Measurements from ENCODE around the gene EMILIN2. TPM values are rescaled to one million over a fixed set of nuclear protein-coding genes. Genes with fewer than 3 reads are reported as not detected.

Gene EMILIN2
- total and polyA plus RNA-seq, 2 experiments from 2014 or later = 10.6 to 16.8 TPM

- Histone ChIP-seq H3K4me2 (no peak overlapping the region), H3K4me3 (no peak overlapping the region), H3K9me3 (ENCODE audit: low read depth) (no peaks in the 10 kb centered on the region), H3K4me1 (ENCODE audit: insufficient read depth) (no peaks in the 10 kb centered on the region), H3K36me3 (replicated peaks; ENCODE audit: insufficient read depth, low read depth) (no peaks in the 10 kb centered on the region), H4K20me1 (ENCODE audit: insufficient read depth, poor library complexity, severe bottlenecking) (no peaks in the 10 kb centered on the region), H3K9me2 (replicated peaks; ENCODE audit: insufficient read depth) (no peaks in the 10 kb centered on the region), H2AFZ (no peak overlapping the region), H3K27ac (no peak overlapping the region), H3K27me3 (no peaks in the 10 kb centered on the region), H3K79me2 (no peaks in the 10 kb centered on the region)
- DNase-seq (ENCODE audit: low spot score) = no peak
- 98% methylated on average over 2 of the region's 2 CpGs for WGBS (ENCODE audit: low lambda C conversion rate, missing lambda C conversion rate)
- TF ChIP-seq EZH2 (IDR thresholded peaks at IDR 0.05; ENCODE audit: borderline replicate concordance) = no peak
- no peak for TF ChIP-seq CTCF (IDR thresholded peaks at IDR 0.05; ENCODE audit: poor library complexity)
- TF ChIP-seq EZH2phosphoT487 (IDR thresholded peaks at IDR 0.05; ENCODE audit: low read depth, severe bottlenecking, unreplicated experiment) = no peak
Observed at GRCh38 chr18:2814928-2815327, 31.9 kb upstream of the EMILIN2 start.

DNA sequence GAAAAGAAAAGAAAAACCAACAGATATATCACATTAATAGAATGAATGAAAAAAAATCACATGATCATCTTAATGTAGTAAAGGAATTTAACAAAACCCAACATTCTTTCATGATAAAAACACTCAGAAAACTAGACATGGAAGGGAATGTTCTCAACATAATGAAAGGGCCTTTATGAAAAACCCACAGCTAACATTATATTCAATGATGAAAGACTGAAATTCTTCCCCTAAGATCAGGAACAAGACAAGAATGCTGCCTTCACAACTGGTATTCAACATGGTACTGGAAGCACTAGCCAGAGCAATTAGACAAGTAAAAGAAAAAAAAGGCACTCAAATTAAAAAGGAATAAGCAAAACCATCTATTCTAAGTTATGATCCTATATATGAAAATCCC lies 28.5 kb upstream of the EMILIN2 start:
- H3K9me2 ChIP-seq (replicated peaks; ENCODE audit: insufficient read depth) = no peaks in the 10 kb centered on the region
- no peaks in the 10 kb centered on the region for H3K79me2 ChIP-seq
- H3K36me3 ChIP-seq (replicated peaks; ENCODE audit: insufficient read depth, low read depth) = no peaks in the 10 kb centered on the region
- no peak overlapping the region for H3K27ac ChIP-seq
- no peaks in the 10 kb centered on the region for H4K20me1 ChIP-seq (ENCODE audit: insufficient read depth, poor library complexity, severe bottlenecking)
- no peaks in the 10 kb centered on the region for H3K9me3 ChIP-seq (ENCODE audit: low read depth)
- no peaks in the 10 kb centered on the region for H3K27me3 ChIP-seq
- TF ChIP-seq EZH2 (IDR thresholded peaks at IDR 0.05; ENCODE audit: borderline replicate concordance) (no peak), EZH2phosphoT487 (IDR thresholded peaks at IDR 0.05; ENCODE audit: low read depth, severe bottlenecking, unreplicated experiment) (no peak), CTCF (IDR thresholded peaks at IDR 0.05; ENCODE audit: poor library complexity) (no peak)
- H3K4me1 ChIP-seq (ENCODE audit: insufficient read depth) = no peaks in the 10 kb centered on the region
- H3K4me2 ChIP-seq = no peak overlapping the region
- no peak overlapping the region for H2AFZ ChIP-seq
- DNase-seq (ENCODE audit: low spot score) = no peak
- H3K4me3 ChIP-seq = no peak overlapping the region

GRCh38 chr18:2821695-2822094 lies 25.1 kb upstream of the EMILIN2 start:
- H3K4me2 ChIP-seq = no peak overlapping the region
- no peaks in the 10 kb centered on the region for H3K79me2 ChIP-seq
- TF ChIP-seq EZH2 (IDR thresholded peaks at IDR 0.05; ENCODE audit: borderline replicate concordance) (no peak), EZH2phosphoT487 (IDR thresholded peaks at IDR 0.05; ENCODE audit: low read depth, severe bottlenecking, unreplicated experiment) (no peak), CTCF (IDR thresholded peaks at IDR 0.05; ENCODE audit: poor library complexity) (no peak)
- H3K27me3 ChIP-seq = no peaks in the 10 kb centered on the region
- no peaks in the 10 kb centered on the region for H4K20me1 ChIP-seq (ENCODE audit: insufficient read depth, poor library complexity, severe bottlenecking)
- H3K9me3 ChIP-seq (ENCODE audit: low read depth) = no peaks in the 10 kb centered on the region
- no peak overlapping the region for H3K27ac ChIP-seq
- H2AFZ ChIP-seq = no peak overlapping the region
- no peaks in the 10 kb centered on the region for H3K4me1 ChIP-seq (ENCODE audit: insufficient read depth)
- no peak for DNase-seq (ENCODE audit: low spot score)
- WGBS (ENCODE audit: low lambda C conversion rate, missing lambda C conversion rate) = 90% methylated on average over 2 of the region's 2 CpGs
- no peaks in the 10 kb centered on the region for H3K36me3 ChIP-seq (replicated peaks; ENCODE audit: insufficient read depth, low read depth)
- H3K4me3 ChIP-seq = no peak overlapping the region
- no peaks in the 10 kb centered on the region for H3K9me2 ChIP-seq (replicated peaks; ENCODE audit: insufficient read depth)
